NCI-H128 (cell line): ENCODE measurements around the gene PAX7.

Experiments
- DNase-seq: peaks from one replicate; lab custom pipeline; 2025; ENCODE audit not compliant: unreplicated experiment; lab: John Stamatoyannopoulos, UW

The PAX7 gene

DNA sequence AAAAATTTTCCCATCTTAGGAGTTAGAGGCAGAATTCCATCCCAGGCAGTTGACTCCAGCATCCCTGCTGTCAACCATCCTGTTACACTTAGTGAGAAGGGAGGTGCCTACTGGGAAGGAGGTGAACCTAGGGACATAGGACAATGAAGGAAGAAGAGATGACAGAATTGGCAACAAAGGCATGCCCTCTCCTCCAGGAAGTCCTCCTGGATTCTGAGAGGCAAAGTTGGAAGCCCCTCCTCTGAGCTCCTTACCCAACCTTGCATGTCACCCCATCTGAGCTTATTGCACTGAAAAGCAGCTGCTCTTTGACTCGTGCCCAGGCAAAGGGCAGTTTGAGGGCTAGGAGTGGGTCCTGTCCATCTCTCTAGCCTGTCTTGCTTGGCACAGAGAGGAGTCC lies 66.9 kb downstream of the PAX7 start:
- DNase-seq, result no peak

DNA sequence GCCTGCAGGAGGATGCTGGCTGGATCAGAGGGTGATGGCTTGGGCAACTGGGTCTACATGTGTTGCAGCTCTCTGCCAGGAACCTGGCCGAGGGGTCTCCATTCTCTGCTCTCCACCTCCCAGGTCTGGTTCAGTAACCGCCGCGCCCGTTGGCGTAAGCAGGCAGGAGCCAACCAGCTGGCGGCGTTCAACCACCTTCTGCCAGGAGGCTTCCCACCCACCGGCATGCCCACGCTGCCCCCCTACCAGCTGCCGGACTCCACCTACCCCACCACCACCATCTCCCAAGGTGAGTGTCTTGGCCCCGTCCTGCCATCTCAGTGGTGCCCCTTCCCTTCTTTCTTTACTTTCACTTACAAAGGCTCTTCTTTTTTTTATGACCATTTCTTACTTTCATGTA lies 69.9 kb downstream of the PAX7 start:
- no peak for DNase-seq

DNA sequence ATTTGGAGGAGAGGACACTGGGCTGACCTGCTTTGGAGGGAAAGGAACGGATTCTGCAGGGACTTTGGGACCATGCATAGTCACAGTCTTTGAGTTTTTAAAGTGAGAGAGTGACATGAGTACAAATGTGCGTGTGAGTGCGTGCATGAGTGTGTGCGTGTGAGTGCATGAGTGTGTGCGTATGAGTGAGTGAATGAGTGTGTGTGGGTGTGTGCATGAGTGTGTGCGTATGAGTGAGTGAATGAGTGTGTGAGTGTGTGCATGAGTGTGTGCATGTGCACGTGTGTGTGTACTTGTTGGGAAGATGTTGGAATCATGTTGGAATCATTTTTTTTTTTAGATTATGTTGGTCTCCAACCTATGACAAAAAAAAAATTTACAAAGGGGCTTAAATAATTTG lies 70.5 kb downstream of the PAX7 start:
- no peak for DNase-seq

DNA sequence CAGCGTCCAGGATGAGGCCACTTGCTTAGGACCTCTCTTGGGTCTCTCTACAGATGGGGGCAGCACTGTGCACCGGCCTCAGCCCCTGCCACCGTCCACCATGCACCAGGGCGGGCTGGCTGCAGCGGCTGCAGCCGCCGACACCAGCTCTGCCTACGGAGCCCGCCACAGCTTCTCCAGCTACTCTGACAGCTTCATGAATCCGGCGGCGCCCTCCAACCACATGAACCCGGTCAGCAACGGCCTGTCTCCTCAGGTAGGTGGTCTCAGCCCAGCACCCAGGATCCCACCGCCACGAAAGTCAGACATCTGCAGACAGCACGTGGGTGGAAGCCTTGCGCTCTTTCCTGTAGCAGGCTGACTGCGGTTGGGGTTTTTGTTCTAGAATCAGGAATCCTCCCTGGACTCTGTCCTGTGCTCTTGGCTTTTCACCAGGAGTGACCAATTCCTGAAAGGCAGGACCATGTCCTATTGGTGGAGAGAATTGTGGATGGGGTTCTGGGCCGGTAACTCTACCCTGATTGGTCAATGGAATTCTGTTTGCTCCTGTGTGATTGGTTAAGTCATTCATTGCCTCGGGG lies 72.5 kb downstream of the PAX7 start:
- no peak for DNase-seq

DNA sequence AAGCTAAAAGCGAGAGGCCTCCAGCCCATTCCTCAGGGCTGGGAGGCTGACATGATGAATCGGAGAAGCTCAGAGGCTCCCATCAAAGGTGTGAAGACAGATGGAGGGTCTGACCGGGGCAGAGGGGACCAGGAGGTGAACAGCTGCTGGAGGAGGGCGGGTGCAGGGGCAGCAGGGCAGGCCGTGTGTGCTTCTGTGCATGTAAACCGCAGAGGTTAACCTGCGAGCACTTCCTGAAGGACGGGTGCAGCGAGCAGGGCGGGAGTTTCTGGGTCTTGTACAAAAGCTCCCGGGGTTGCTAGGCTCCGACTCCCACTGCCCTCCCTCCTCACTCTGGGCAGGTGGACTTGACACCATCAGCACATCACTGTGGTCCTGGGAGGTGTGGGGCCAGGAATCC lies 75.2 kb downstream of the PAX7 start:
- no peak for DNase-seq

DNA sequence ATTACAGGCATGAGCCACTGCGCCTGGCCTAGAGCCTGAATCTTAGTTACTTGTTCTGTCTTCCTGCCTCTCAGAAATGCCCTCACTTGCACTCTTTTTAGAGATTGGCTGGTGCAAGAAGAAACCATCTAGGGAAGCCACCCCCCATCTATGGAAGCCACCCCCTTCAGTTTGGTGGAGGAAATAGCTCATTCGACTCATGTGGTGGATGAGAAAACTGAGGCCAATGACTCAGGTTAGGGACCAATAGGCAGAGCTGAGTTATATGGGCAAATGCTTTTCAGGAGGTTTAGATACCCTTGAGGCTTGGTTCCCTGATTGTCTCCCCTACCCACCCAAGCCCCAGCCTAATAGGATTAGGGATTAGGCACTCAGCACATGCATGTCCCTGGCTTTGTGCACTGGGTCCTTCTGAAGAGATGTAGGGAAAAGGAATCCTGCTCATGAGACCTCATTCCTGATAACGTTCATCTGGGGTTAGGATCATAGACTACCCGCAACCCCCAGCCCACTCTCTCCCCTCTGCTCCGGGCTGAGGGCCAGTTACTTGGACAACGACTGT lies 77.1 kb downstream of the PAX7 start:
- DNase-seq, result no peak

DNA sequence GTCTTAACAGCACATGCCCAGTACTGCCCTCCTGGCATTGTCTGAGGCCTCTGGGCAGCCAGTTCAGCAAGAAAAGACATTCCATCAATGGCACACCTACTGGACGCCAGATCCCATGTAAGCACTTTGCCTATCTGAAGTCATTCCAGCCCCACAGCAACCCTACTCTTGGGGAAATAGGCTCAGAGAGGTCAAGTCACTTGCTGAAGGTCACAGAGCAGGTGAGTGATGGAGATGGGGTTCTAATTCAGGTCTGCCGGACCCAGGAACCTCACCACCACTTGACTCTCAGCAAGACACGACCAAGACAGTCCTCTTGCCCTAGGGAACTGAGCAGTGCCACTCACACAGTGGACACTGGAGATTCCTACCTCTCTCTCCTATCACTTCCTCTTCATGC lies 79.4 kb downstream of the PAX7 start:
- DNase-seq, result no peak

DNA sequence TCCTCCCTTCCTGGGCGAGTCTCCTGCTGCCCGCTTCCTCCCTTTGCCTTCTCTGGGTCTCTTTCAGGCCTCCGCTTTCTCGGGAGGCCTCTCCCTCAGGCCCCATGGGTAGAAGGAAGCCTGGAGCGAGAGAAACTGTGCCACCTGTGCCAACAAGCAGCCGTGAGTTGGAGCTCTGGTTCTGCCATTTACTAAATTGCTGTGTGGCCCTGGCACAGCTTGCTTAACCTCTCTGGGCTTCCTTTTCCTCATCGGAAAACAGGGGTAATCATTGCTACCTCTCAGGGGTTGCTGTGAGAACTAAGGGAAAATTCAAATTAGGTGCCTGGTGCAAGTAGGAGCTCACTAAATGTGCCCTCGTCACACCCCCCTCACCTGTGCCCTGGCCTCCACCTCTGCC lies 80.4 kb downstream of the PAX7 start:
- no peak for DNase-seq

DNA sequence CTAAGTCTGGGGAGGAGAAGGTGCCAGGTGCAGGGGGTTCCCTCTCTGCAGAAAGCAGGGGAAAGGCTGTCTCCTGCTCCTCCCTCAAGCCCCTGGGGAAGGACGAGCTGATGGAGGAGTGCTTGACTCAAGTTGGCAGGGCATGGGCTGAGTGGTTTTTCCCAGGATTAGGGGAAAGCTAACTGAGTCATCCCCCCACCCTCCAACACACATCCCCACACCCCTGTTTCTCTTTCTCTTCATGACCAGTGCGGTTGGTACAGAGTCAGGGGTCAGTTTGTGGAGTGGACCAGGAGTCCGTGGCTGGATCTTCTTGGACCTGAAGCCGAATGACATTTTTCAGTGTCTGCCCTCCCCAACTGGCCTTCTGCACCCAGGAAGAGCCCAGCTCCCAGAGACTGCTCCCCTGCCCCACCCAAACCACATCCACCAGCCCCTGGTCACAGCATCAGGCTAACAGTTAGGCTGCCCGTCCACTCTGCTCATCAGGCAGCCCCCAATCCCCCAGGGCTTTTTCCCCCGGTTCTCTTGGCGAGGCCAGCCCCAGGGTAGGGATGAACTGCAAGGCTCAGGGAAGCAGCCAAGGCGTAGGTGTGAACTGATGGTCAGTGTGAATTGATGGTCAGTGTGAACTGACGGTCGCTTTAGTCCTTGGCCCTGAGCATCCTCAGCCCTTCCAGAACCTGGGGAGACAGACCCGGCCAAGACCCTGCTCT lies 81.0 kb downstream of the PAX7 start:
- DNase-seq, result no peak

DNA sequence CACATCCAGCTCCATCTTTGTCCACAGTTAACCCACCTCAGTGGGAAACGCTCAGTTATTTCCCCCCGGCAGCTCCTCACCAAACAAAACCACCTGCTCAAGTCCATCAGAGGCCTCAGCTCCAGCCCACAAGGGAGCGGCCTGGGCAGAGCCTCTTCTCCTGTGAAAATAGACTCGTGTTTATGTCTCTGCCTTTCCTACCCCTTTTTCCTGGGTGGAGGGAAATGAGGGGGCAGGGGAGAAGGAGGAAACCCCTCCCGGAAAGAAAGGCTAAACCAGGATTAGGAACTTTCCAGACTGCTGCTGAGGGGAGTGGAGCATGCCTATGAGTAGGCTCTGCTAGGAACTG lies 81.6 kb downstream of the PAX7 start:
- no peak for DNase-seq

DNA sequence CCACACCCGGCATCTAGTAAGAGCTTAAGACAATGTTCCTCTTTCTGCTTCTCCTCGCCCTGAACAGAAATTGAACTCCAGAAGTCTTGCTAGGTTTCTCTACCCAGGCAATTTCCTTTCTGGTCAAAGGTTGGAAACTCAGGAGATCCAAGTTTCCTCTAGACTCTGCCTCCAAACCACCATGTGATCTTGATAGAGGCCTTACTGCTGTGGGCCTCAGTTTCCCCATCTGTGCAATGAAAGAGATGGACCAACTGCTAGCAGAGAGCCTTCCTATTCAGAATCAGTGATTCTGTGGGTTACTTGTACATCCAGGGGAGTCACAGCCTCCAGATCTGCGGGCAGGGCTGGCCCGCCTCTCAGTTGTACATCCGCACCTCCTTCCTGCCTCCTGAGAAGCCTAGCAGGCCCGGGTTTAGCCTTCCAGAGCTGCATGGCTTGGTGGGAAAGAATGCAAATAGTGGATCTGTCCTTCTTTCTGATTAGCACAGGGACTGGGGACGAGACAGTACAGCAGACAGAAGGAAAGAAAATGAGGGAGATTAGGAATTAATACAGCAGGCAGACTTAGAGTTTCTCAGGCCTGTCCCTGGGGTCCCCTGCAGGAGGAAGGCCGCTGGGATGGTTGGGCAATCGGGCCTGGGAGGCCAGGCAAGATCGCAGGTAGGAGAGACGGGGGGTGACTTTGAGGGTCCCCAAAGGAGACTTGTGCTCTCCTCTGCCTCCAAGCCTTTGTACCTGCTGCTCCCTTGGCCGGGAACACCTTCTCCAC lies 83.9 kb downstream of the PAX7 start:
- no peak for DNase-seq

DNA sequence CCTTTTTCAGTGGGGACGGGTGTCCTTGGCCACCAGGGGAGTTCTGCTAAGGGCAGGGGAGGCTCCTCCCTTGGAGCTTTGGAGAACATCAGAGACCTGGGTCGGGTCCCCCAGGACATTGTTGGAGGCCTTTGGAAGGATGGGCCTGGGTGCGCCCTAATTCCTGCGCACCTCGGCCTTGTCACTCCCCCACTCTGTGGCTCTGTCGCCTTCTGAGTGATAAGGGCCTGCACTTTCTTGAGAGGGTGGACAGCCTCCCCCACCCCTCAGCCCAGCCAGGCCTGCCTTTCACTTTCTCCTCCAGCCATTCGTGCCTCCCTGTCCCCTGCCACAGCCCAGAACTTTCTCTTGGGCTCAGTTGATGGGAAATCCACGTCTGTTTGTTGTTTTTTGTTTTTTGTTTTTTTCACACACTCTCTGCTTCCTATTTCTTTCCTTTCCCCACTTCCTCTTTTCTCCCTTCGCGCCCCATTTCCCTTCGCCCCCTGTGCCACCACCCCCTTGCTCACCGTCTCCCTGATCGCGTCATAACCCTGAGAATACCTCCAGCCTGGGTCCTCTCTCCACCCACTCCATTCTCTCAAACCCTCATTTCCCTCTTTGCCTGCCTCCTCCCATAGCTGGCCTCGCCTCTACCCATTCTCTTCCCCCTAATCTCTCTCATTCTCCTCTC lies 85.6 kb downstream of the PAX7 start:
- no peak for DNase-seq

DNA sequence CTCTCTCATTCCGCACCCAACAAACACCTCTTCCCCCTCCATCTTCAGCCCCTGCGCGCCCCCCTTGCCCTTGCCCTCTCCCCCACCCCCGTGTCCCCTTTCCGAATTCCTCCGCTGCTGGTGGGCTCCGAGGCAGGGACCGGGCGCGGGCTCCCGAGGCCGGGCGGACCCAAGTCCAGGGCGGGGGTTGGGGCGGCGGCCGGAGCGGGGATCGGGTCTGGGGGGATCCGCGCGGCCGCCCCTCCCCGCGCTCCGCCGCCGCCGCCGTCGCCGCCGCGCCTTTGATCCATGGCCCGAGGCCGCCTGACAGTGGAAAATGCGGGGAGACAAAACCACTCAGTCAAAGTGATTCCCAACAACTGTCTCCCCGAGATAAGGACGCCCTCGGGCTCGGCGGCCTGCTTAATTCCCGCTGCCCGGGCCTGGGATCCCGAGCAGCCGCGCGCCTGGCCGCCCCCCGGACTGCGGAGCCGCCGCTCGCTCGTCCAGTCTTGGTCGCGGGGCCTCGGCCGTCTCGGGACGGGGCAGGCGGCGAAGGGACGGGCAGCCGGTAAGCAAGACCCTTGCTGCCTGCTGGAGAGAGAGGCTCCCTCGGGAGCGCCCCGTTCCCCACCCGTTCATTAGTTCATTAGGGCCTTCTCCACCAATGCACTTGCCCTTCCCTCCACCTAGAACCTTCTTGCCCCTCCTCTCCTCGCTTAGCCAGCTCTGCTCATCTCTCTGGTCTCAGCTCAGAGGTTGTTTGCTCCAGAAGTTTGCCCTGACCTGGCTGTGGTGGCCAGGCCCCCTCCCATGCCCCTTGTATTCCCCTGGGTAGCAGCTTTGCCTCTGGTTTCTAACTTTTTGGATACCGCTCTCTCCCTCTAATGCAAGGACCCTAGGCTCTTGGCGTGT lies 86.4 kb downstream of the PAX7 start:
- DNase-seq, result no peak

DNA sequence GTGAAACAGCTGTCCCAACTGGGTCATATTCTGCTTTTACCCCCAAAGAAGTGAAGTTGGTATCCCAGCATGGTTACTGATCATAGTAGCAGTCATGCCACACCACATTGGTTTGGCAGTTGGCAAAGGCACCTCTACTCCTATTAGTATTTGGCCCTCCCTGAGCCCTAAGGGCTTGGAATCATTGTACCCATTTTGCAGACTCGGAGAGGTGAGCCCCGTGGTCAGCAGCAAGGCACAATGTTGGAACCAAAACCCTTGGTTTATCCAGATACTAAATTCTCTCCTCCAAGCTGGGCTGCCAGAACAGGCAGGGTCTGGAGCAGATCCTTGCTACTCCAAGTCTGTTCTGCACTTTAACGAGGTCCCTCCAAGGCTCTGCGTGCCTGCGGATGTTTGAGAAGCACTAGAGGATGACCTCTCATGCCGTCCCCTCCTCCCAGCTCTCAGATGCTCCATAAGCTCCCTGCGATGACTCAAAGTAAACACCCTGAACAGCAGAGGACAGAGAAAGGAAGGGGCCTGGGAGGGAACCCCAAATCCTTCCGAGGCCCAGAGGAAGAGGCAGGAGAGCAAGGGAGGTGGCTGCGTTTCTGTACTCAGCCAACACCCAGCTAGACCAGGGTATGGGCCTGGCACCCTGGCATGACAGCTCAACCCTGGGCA lies 89.3 kb downstream of the PAX7 start:
- no peak for DNase-seq

DNA sequence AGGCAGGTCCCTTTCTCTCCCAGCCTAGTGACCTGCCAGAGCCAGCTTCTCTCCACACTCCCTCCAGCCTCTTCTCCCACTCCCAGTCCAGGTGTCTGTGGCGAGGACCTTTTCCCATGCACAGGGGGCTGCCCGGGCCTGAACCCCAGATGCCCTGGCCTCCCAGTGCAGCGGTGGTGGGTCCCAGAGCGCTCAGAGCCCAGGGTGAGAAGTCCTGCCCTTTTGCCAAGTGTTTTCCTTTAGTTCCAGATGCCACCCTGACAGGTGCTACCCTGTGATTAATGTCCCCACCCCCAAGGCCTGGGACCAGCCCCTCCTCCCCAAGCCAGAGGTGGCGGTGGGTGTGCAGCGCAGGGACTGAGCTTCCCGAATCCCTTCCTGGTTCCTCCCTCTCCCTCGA lies 90.4 kb downstream of the PAX7 start:
- no peak for DNase-seq

DNA sequence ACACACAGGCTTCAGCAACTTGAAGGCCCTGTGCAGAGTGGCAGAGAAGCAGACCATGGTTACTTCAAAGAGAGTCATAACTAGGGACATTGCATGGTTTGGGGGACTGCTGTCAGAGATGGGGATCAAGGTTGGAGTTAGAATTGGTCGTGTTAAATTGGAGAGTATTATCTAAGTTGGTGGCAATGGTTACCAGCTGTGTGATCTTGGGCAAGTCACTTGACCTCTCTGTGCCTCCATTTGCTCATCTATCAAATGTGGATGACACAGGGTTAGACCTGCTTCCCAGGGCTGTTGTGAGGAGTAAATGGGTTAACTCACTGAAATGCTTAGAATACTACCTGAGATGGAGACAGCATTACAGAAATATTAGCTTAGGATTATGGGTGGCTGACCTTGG lies 91.1 kb downstream of the PAX7 start:
- no peak for DNase-seq

DNA sequence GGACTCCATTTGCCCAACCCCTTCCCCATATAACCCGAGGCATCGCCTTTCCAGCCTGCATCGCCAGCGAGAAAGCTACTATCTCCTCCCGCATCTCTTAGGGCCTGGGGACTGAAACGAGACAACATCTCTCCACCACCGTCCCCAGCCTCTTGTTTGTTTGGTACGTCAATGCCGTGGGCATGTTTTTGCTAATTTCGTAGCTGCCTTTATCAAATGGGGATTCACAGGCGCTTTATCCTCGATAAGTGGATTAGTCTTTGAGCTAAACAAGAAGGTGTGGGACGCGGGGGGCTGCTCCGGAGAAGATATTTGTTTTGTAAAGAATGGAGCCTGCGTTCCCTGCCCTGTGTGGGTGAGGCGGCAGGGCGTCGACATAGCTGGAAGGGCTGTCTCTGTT lies 91.6 kb downstream of the PAX7 start:
- DNase-seq, result no peak

DNA sequence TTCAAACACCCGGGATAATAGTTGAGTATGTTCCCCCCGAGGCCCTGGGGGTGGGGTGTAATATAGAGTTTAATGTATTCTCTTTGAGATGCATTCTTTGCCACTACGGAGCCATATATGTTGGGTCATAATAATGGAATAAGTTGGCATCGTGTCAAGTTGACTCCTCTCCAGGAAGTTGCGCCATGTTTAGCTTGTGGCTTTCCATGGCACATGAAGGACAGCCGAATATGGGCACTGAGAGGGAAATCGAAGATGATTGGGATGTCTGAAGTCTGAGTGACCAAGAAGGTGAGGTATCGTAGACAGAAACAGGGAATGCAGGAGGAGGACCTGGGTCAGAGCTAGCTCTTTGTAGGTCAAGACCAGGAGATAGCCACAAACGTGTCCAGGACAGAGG lies 92.6 kb downstream of the PAX7 start:
- no peak for DNase-seq

DNA sequence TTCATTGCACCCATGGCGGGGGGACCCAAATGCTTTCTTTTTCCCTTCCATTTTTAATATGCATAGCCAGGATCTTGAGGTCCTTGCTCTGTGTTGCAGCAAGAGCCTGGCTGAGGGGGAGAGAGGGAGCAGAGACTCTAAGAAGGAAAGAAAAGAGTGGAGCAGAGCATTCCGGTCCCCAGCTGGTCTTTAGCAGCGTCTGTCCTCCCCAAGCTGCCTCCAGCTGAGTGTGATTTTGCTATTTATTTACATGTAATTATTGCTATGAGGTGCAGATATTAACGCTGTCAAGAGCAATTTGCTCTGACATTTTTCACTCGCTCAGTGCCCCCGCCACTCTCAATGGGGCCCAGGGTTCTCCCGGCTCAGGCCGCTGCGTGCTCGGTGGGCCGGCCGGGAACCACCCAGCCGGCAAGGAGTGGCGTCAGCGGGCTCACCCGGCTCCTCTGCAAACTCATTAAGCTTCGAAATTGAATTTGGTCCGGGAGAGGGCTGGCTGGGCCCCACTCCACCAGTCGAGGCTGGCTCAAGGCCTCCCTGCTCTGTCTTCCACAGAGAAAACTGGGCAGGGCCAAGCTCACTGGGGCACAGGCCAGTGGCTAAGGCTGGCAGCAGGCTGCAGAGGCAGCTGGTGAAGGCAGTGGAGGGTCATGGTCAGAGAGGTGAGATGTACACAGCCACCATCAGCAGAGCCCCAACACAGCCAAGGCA lies 93.2 kb downstream of the PAX7 start:
- no peak for DNase-seq

DNA sequence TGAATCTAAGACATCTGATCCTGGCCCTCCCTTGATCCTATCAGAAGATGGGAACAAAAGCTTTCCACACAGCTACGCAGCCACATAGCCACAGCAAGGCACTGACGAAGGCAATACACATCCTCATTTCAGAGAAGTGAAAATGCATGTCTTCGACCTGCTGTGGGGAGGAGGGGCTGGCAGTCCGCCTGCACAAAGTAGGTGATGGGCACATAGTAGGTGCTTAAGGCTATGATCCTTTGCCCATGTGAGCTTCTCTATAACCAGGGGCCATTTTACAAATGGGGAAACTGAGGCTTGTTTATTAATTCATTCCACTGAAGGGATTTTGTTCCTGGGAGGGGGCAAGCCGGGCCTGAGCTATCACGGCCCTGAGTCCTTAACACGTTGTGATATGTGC lies 94.2 kb downstream of the PAX7 start:
- no peak for DNase-seq
